LNCaP clone FGC (cell line): Measurements from ENCODE around the gene ABCC6.
"Not testable (repeated sequence)": the region's sequence is repeated elsewhere in the genome, so short reads cannot be mapped to it uniquely, and the experiment has no call there.

Experiments used
- DNase-seq: peaks from one replicate; pipeline ENCODE4 v3.0.0-alpha.2; 2011; ENCODE audit warnings: low read depth
- H3K4me3 ChIP-seq: 2 replicates; pipeline ENCODE4 v1.5.1; 2011; ENCODE audit warnings: mild to moderate bottlenecking, low read depth, low read length, control low read depth
- CTCF ChIP-seq: IDR thresholded peaks from 2 replicates; pipeline ENCODE4 v1.5.1; 2012; ENCODE audit warnings: mild to moderate bottlenecking; ENCODE audit not compliant: control insufficient read depth, insufficient read depth; ENCODE audit errors: extremely low read depth

Gene ABCC6

DNA sequence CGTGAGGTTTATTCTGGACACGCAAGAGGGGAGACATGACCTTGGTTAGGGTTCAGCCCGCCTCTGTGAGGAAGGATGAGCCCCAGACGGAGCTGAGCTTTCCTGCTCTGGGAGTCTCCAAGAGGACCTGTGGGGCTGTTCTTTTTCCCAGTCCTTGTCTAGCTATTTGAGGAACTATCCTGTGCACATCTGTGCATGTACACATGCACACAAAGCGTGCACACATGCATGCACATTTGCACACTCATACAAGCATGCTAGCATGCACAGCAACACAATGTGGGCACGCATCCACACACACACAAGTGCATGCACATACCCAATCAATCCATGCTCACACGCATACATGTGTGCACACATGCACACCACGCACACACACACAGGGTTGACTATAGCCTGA, 40.4 kb downstream of the ABCC6 start:
- DNase-seq = no peak
- H3K4me3 ChIP-seq = no peak overlapping the region
- no peak for TF ChIP-seq CTCF

DNA sequence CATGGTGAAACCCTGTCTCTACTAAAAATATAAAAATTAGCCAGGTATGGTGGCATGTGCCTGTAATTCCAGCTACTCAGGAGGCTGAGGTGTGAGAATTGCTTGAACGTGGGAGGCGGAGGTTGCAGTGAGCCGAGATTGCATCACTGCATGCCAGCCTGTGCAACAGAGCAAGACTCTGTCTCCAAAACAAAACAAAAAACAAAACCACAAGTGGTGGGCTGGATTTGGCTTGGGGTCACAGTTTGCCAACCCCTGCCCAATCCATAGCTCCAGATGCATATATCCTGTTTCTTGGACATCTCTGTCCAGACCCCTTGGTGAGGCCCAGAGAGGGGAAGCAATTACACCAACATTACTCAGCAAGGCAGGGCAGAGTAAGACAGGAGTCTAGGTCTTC, 41.5 kb downstream of the ABCC6 start:
- H3K4me3 ChIP-seq, DNase-seq: not testable (repeated sequence)

GRCh38 chr16:16178455-16179162, 44.7 kb downstream of the ABCC6 start:
- H3K4me3 ChIP-seq = no peak overlapping the region
- no peak for DNase-seq
- no peak for TF ChIP-seq CTCF

DNA sequence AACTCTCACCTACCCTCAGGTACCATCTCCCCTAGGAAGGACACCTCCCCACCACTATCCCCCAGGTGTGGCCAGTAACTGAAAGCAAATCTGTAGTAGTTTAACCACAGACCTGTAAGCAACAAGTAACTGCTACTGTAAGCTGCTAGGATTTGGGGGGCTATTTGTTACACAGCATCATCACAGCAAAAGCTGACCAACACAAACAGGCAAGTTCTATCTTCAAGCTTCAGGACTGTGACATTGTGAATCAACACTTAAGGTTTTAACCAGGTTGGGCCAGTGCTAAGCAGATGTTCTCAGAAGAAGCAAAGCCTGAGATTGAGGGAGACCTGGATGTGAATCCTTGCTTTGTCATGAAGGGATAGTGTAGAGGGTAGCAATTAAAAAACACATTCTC, 47.0 kb downstream of the ABCC6 start:
- no peak overlapping the region for H3K4me3 ChIP-seq
- DNase-seq = no peak
- no peak for TF ChIP-seq CTCF

DNA sequence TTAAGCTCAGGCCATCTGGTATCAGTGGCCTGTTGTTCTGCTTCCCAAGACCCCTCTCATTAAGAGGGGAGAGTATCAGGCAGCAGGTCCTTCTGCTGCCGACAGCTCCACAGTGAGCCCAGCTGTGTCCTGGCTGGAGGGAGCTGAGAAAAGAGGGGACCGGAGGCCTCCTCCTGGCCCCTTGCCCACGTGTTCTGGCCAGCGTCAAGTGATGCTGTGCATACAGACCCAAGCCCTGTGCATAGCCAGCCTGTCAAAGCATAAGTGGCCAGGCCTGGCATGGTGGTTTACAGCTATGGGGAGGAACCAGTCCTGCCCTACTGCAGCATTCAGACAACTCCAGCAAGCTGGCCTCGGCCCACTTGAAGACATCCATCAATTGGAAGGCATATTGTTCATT, 48.0 kb downstream of the ABCC6 start:
- DNase-seq = no peak
- no peak overlapping the region for H3K4me3 ChIP-seq
- TF ChIP-seq CTCF = no peak

DNA sequence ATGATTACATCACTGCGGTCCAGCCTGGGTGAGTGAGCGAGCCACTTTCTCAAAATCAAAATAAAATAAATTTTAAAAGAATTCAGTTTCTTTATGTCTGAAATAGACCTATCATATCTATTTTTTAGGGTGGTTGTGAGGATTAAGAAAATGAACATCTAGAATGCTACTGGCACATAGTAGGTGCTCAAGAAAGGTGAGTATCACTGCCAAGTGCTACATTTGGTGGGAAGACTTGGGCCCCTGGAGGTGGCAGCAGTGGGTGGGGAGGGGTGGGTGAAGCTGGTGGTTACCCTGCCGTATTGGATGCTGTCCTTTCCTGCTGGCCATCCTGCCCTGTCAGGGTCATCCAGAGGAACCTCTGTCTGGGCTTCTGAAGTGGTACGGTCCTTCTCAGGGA, 50.3 kb downstream of the ABCC6 start:
- no peak for TF ChIP-seq CTCF
- no peak for DNase-seq

GRCh38 chr16:16171332-16171919, 51.9 kb downstream of the ABCC6 start:
- no peak for TF ChIP-seq CTCF
- no peak overlapping the region for H3K4me3 ChIP-seq

More for the DNA sequence above, 50.3 kb downstream of the ABCC6 start:
- no peak overlapping the region for H3K4me3 ChIP-seq

More at GRCh38 chr16:16171332-16171919, 51.9 kb downstream of the ABCC6 start:
- no peak for DNase-seq
